ENCODE data around the gene TGM3.

Gene TGM3

DNA sequence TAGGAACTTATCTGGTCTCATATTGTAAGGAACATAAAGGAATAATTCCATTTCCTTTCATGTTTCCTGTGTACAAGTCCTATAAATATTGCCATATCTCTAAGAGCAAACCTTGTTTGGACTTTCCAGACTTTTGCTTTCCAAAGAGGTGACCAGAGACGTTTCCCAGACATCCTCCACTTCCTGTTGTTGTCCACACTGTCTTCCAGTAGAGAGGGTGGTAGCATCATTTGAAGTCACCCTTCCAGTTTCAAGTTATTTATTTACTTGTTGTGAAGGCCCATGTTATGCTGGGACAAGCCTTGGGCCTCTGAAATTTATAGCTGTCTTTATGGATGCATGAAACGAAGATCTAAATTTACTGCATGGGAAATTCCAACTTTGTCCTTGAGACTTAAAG, 10.6 kb upstream of the TGM3 start:
- DNase-seq = no peak

- no peak for DNase-seq
Measured at GRCh38 chr20:2285613-2286012, 10.2 kb upstream of the TGM3 start.

GRCh38 chr20:2287504-2287903, 8.3 kb upstream of the TGM3 start:
- DNase-seq = no peak

- no peak for DNase-seq
Measured at GRCh38 chr20:2289475-2289874, 6.3 kb upstream of the TGM3 start.

GRCh38 chr20:2290486-2290885, 5.3 kb upstream of the TGM3 start:
- DNase-seq = no peak

DNA sequence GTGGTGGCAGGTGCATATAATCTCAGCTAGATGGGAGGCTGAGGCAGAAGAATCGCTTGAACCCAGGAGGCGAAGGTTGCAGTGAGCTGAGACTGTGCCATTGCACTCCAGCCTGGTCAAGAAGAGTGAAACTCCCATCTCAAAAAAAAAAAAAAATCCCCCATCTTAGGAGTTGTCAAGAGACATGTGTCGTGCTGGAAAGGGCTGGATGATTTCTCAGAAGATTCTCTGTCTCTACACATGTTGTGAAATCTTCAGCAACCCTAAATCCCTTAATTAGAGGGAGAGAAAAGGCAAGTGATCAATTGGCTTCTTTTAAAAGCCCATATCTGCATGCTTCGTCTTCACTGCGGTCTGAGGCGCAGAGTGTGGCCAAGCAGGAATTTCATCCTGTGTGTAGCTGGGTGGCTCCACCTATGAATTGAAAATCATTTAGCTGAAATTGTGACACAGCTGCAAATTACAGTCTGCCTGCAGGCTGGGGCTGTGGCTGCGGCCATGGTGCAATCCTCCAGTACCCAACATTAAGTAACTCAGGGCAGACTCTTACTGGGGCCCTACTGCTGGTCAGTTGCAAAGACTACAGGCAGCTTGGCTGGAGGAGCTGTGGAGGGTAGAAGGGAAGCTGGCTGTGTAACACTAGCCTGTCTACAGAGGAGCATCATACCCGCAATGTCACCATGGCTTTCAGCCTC, 3.2 kb upstream of the TGM3 start:
- DNase-seq = no peak

DNA sequence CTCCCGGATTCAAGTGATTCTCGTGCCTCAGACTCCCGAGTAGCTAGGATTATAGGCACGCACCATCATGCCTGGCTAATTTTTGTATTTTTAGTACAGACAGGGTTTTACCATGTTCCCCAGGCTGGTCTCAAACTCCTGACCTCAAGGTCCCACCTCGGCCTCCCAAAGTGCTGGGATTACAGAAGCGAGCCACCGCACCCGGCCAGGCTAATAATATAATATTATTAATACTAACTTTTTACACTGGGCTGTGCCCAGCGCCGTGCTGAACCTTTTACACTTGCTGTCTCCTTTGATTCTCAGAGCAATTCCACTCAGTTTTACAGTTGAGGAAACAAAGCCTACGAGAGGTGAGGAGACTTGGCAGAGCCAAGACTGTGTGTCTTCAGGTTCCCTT, 2.3 kb upstream of the TGM3 start:
- DNase-seq = no peak

DNA sequence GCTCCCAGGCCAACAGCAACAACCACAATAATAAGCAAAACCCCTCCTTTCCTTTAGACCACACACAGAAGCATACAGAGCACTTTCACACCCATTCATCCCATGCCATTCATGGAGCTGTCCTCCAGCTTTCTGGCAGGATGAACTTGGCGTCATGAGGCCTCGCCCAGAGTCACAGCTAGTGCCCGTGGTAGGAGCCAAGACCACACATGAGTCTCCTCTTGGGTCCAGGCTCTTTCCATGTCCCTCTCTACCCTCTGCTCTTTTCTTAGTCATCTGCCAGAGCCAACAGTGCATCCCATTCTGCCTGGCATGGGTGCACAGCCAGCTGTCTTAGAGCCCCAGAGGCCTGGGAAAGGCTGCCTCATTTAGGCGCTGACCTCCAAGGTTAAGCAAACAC, 1.8 kb upstream of the TGM3 start:
- DNase-seq = no peak

DNA sequence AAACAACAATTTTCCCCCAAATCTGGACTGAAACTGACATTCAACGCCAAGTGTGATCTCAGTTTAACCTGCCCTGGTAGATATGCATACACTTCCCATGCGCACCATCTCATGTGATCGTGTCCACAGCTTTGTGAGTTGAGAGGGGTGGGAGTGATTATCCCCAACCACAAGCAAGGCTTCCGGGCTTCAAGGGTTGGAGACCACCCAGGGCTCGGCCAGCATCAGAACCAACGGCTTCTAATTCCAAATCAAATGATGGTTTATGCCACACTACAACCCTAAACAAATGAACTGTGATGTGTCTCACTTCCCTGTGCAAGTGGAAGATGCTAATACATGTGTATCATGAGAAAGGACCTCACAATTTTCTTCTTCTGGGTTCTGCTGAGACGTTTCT, 515 bp upstream of the TGM3 start:
- DNase-seq = no peak

DNA sequence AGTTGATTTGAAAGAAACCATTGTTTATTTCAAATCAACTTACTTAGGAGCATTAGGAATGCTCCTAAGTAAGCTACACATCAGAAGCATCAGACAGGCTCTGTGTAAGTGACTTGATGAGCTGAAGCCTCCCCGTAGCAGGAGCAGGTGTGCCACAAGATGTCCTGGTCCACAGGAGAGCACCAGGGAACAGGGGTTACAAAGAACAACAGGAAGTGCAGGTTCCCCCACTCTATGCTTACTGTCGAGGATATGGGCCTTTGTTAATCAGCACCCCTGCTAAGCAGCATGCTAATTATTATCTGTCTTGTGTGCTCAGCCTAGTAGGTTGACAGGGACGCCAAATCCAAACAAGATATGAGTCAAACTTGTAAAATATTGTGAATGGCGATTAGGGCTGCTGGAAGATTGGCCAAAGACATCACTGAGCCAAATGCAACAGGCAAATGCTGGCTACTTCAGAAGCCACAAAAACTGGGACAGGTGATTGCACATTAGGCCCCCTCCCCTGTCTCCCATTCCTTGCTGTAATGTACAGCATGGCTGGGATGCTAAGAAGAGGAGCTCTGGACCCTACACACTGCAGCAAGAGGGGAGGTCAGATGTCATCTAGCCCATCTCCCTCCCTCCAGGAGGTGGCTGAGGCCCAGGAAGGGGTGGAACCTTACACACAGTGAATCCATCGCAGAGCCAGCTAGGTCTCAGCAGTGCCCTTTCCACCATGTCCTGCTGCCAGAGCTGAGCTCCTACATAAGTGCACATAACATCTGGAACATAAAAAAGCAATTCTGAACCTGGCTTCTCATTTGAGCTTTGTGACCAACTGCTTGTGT, 939 bp downstream of the TGM3 start:
- peak; percentile 24 for DNase-seq

- DNase-seq = peak; percentile 12
Measured at GRCh38 chr20:2297357-2297728, 1.5 kb downstream of the TGM3 start.

- no peak for DNase-seq
Measured at GRCh38 chr20:2298116-2298515, 2.3 kb downstream of the TGM3 start.

GRCh38 chr20:2298701-2299100, 2.9 kb downstream of the TGM3 start:
- no peak for DNase-seq

- no peak for DNase-seq
Measured at GRCh38 chr20:2299301-2299700, 3.5 kb downstream of the TGM3 start.

DNA sequence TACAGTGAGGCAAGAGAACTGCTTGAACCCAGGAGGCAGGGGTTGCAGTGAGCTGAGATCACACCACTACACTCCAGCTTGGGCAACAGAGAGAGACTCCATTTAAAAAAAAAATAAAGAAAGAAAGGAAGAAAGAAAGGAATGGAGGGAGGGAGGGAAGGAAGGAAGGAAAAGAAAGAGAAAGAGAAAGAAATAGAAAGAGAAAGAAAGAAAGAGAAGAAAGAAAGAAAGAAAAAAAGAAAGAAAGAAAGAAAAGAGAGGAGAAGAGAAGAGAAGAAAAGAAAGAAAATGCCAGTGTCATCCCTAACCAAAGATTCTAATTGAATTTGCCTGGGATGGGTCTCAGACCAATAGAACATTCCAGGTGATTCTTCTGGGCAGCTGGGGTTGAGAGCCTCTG, 4.2 kb downstream of the TGM3 start:
- DNase-seq = no peak

- no peak for DNase-seq
Measured at GRCh38 chr20:2300420-2300819, 4.6 kb downstream of the TGM3 start.

DNA sequence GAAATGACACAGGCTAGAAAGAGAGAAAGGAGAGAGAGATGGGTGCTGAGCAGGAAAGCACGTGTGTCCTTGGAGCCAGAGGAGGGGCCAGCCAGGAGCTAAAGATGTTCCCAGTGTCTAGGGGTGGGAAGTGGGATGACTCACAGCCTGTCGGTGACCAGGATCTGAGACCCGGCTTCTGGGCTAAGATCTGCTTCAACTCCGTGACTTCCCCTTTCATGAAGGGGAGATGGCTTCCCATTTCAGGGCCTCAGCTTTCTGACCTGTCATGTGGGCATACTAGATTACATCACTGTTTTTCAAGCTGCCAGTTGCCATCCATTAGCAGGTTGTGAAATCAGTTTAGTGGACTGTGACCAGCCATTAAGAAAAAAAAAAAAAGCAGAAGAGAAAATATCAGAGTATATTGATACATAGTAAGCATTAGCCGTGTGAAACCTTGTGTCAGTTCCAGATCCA, 5.4 kb downstream of the TGM3 start:
- no peak for DNase-seq

DNA sequence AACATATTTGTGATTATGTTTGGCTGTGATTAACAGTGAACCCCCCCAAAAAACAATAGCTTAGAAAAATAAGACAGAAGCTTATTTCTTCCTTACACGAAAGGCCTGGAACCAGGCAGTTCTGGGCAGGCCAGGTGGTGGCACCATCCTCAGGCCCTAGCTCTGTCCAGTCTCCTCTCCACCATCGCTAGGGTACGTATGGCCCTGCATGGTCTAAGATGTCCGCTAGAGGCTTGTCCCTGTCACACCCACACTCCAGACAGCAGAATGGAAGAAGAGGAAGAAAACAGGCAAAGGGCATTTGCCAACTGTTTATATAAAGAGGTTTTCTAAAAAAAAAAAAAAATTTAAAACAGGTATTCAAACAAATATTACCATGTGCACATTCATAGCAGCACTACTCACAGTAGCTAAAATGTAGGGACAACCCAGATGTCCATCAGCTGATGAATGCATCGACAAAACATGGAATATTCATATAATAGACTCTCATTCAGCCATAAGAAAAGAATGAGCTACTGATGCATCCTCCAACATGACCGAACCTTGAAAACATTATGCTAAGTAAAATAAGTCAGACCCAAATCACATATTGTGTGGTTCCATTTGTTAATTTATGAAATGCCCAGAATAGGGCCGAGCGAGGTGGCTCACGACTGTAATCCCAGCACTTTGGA, 6.7 kb downstream of the TGM3 start:
- DNase-seq = no peak

DNA sequence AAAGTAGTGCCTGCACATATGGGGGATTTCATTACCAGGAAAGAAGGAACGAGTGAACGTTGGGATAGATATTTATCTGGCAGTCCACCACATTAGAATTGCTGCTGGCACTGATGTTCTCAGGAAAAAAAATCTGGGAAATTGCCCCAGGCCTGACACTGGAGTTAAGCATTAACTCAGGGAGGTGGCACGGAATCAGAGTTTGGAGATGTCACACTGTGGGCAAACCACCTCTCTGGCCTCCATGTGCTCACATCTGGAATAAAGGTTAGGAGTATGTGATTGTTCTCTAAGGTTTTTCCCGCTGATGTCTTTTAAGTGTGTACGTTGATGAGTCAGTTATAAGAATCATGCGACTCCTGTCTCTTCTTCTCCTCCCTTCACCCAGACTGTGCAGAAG, 7.9 kb downstream of the TGM3 start:
- no peak for DNase-seq

DNA sequence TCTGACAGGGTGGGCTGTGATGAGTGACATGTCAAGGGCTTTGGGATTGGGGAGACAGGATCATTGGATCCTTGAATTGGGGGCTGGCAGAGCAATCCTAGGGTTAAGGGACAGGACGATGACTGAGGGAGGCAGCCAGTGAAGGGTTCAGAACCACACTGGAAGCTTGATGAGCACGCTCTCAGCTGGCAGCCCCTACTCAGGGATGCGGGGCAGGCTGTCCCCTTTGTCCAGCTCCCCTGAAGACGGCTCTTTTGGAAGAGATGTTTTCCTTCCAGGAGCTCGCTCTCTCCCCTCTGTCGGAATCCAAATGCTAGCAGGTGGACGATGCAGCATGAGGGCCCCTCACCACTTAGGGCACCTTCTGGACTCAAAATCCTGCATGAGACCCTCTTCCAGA, 8.4 kb downstream of the TGM3 start:
- no peak for DNase-seq

- no peak for DNase-seq
Measured at GRCh38 chr20:2305029-2305428, 9.2 kb downstream of the TGM3 start.

- no peak for DNase-seq
Measured at GRCh38 chr20:2305479-2305878, 9.7 kb downstream of the TGM3 start.

DNA sequence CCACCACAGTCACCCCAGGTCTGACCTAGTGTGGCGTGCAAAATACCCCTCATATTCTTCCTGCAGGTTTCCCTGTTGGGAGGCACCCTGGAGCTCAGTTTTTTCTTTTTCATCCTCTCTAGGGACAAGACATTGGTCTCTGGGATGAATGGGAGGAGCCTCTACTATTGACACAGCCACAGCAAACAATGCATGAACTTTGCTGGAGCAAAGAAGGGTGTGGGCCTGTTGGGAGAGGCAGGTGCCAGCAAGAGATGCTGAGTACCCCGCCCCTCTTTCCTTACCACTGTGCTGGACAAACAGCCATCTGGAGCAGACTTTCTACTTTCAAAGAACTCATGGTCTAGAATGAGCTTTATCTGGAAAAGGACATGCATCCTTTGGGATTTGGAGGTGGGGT, 10.1 kb downstream of the TGM3 start:
- no peak for DNase-seq

DNA sequence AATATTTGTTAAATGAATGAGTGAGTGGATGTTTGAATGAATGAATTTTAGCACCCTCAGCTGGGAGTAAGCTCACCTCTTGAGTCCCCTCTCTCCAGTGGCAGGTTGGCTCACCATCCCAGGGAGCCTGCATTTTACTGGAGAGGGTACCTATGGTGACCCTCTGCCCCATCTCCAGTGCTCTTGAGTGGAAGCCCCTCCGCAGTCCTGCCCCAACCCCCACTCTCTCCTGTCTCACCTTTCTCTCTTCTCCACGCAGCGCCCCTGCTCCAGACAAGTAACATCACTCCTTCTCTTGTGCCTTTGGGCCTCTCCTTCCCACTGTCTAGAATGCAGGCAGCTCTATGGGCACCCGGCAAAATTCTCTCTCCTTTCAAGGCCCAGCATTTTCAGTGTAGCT, 11.3 kb downstream of the TGM3 start:
- DNase-seq = no peak

Data from eye (tissue), 1 donor.